GM19328 (cell line): ENCODE measurements around the gene PI4KA.
A peak's percentile ranks its signal among the peaks of the same experiment; 100 is the strongest.
"Not testable (repeated sequence)": the region's sequence is repeated elsewhere in the genome, so short reads cannot be mapped to it uniquely, and the experiment has no call there.

Source experiments
- ATAC-seq: cut with Tn5 transposase; IDR thresholded peaks from one replicate; pipeline ENCODE4 v1.9.1; 2021; ENCODE audit warnings: mild to moderate bottlenecking, moderate library complexity; ENCODE audit not compliant: unreplicated experiment

Gene PI4KA

DNA sequence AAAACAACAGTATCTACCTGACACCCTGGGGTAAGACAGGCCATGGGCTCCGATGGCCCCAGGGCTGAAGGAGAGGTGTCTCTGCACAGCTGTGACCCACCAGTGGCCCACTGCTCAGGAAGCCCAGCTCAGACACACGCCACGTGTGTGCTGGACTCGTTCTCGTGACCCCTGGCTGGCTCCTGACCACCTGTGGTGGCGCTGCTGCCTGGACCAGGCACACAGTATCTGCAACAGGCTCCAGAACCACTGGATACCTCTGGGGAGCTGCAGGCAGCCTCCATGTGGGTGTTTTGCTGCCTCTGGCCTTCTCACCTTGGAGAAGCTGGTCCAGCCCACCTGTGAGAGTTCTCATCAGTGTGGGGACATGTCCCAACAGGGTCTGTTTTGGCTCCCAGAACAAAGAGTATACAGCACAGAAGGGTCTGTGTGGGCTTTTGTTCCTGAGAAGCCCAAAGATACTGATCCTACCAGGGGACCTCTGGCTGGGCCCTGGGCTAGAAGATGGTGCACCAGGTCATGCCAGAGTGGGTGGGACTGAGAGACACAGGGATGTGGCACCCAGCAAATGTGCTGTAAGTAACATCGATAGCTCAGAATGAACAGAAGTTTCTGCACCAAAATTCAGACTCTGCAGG lies 106.4 kb downstream of the PI4KA start:
- no peak for ATAC-seq

DNA sequence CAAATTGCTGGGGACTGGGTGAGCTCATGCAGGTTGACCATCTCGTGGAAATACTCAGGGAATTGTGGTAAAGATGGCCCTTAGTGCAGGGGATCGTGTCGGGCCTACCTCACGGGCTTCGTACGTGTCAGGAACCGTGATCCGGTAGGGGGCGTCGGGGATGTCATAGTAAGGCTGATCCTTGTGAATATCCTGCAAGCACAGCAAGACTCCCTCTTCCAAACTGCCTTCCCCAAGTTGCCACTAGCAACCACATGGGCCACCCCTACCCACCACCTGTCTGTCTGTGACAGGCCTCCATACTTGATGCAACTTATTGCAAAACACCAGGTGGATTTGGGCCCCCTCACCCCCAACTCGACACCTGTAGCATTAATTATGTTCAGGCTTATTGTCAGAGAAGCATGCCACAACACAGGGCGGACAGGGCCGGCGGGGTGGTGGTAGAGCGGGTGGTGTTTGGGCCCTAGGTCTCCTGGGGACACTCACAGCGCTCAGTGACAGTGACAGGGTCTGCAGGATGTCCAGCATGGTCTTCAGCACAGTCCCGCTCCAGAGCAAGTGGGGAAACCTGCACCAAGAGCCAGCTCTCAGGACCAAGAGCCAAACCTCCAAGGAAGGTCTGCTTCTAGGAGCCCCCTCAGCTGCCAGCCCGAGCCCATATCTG lies 107.3 kb downstream of the PI4KA start:
- no peak for ATAC-seq

DNA sequence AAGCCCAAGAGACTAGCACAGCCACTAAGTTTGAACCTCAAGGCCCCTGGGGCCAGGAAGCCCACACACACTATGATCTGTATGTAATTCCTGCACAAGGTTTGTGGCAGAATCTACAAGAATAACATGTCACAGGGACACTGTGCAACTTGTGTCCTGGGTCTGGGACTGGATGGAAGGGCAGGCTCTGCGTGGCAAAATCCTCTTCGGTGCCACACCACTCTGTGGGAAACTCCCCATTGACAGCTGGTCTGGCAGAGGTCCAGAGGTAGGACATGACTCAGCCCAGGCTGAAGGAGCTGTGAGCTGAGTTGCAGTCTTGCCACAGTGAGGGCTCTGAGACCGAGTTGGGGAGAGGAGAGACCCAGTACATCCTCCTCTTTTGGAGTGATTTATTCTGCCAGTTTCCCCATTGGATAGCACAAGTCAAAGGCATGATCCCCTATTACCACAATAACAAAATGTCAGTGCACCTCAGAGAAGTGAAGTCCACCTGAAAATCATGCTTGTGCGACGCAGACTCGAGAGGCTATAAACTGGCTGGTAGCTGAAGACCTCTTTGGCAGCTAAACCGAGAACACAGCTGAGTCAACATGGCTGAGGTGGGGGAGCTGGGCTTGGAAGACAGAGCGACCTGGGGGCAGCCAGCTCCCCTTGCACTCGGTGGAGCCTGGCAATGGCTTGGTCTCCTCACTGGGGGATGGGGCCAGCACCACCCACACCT lies 108.0 kb downstream of the PI4KA start:
- no peak for ATAC-seq

DNA sequence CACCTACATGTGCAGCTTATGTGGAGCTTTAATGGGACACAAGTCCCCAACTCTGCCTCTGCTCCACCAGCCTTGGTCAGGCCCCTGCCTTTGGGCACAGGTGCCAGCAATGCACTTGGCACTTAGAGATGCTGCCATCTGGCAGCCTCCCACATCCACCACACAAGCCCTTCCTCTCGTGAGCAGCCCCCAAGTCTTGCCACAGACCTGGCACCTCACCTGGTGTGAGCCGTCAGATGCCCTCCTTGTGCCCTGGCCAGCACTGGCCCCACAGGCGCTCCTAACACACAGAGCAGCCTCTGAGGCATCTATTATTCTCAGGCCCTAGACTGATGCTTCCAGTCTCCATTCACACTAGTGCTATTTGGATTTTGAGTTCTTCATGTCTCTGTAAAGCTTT lies 109.2 kb downstream of the PI4KA start:
- no peak for ATAC-seq

DNA sequence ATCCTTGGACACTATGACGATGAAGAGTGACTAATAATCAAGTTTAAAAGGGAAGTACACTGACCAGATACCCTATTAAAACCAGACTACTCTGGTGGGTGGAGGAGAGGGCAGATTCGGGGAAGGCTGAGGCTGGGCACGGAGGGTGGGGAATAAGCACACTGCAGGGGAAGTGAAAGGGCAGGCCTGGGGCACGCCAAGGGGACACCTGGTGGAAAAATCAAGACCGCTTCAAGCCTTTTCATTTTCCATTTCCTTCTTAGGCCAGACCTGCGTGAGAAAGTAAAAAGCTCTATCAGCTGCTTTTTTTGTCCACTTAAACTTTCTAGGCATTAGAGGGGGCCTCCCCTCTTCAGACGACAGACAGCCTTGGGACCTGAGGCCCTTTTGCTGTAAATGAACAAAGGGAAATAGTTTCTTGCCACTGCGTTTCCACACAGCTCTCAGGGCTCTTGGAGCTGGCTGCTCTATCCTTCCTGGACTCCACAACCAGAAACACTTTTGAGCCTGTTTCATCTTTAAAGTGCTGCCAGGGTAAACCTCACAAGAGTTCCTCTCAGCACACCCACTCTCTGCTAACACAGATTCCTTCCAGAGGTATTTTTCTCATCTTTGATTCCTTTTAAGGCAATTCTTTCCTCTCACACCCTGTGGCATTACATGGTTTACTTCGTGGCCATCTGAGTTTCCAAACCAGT lies 109.7 kb downstream of the PI4KA start:
- ATAC-seq: peak; percentile 43

DNA sequence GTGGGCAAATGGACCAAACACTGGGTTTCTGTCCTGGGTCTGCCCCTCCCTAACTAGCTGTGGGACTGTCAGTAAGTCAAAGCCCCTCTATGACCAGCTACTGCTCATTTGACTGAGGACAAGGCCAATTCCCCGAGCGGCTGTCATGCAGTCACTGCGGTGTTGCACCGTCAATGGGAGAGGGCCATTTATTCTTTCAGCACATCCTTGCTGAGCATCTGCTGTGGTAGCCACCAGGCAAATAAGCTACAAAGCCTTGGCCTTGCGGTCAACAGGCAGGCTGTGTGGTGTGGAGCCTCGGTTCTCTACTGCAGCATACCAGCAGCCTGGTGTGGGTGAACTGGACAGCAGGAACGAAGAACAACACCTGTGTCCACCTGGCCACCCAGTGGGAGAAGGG lies 110.5 kb downstream of the PI4KA start:
- ATAC-seq: no peak

DNA sequence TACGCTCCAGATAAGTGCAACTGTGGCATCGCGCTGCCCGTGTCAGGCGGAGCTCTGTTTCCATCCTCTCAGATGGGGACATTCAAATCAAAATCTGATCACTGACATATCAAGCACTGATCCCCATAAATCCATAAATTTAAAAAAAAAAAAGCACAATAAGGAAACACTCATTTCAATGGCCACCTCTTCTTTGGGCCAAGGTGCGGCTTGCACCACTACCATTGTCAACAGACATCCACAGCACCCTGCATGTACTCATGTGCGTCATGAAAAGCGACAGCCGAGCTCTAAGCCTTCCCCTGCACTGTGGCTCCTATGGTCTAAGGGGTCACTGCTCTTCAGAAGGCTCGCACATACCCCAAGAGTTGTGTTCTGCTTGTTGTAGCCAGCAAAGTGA lies 111.4 kb downstream of the PI4KA start:
- ATAC-seq: no peak

DNA sequence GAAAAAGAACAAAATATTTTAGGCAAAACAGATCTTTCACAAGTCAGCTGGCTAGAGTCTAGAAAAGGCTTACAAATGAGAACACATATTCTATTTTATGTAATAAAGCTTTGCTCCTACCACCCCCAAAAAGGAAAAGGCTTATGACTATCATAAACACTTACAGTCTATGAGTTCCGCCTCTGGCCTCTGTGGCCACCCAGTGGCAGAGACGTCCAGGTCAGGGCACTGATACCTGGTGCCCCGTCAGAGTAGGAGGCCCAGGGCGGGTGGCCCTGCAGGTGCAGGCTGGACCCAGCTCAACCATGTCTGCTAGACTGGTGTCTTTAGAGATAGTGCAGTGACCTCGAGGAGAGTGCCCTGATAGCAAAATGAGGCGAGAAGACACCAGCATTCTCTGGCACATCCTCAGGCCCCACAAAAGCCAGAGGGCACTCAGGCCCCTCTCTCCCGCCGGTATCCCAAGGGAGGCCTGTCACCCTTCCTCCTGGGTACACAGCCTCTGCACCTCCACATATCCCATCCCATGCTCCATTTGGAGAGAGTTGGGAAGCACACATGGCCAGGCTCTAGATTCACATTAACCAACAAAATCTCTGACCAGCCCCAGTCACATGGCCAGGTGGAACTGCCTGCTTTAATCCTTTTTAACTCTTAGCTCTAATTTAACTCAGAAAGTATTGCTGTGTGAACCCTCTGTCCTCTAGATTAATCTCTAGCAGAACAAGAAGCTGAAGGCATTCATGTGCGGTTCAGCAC lies 112.0 kb downstream of the PI4KA start:
- no peak for ATAC-seq

DNA sequence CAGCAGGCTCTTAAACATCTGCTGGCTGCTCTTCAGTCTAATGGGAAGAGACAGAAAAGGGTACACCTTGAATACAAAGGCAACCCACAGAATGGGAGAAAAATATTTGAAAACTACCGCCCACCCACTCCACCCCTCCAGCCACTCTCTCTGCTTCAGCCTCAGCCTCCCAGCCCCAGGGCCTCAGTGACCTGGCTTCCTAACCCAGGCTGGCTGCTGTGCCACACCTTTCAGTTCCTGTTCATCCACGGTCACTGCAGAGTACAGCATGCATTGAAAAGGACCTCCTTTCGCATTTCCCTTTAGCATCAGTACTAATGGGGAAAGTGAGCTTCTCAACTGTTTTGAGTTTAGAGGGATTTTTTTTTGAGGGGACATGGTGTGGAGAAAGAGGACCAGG lies 113.5 kb downstream of the PI4KA start:
- ATAC-seq: no peak

DNA sequence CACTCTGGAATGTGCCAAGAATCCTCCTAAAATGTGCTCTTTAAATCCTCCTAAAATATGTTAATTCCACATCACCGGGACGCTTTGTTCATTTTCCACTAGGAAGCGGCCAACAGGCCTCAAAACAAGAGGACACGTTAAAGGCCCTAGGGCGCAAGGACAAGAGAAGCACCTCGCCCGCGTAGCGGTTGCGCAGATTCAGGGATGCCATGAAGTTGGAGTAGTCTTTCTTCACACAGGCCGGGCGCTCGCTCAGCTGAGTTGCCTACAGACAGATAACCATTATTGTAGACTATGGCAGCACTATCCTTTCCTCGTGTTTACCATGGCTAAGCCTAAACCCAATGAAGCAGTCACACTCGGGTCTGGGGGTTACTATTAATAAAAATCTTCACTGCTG lies 114.2 kb downstream of the PI4KA start:
- ATAC-seq: no peak

DNA sequence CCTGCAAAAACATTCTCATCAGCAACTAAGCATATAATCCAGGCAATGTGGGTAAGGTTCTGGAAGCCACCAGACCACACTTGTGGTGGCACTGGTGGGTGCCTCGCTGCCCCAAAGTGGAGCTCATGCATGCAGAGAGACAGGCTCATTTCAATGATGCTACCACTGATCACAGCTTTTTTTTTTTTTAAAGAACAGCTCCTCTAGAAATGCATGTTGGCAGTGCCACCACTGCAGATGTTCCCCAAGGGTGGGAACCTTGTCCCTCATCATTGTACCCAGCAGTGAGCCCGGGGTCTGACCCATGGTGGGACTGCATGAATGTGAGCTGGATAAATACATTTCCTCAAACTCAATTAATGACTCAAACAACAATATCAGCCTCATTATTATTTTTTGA lies 115.8 kb downstream of the PI4KA start:
- no peak for ATAC-seq

DNA sequence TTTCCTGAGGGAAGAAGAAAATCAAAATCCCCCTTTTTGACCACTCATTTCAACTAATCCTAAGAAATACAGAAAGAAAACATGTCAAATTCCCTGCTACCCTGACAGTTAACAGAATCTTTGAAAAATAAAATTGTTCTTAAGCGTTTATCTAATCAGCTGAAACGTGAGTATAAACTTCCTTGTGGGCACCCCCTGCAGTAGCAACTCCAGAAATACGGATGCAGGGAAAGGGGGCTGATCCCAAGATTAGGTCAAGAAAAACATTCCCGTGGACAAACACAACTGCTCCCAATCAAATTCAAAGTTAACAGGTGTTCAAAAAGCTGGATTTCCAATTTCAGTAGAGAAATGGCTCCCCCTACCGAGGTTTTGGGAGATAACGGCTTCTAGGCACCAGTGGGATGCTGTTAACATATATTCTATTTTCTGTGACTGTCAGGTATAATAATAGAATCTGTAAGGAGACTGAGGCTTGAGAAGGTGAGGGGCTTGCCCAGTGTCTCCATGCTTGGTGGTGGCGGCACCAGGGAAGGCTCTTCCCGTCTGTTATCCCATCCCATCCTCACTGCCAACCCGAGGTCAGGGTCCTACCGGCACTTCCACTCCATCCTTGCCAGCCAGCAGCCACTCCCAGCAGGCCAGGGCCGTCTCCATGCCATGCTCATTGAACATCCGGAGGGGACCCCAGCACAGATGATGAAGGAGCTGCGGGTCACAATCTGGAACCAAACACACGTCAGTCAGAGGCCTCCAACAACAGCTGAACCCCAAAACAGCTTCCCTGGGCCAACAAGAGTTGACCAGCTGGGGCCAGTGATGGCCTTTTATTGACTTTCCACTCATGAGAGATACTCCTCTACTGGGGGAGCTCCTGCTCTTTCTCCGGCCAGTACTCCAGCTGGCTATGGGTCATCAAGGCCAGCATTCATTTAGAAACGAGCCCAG lies 116.7 kb downstream of the PI4KA start:
- ATAC-seq: no peak

DNA sequence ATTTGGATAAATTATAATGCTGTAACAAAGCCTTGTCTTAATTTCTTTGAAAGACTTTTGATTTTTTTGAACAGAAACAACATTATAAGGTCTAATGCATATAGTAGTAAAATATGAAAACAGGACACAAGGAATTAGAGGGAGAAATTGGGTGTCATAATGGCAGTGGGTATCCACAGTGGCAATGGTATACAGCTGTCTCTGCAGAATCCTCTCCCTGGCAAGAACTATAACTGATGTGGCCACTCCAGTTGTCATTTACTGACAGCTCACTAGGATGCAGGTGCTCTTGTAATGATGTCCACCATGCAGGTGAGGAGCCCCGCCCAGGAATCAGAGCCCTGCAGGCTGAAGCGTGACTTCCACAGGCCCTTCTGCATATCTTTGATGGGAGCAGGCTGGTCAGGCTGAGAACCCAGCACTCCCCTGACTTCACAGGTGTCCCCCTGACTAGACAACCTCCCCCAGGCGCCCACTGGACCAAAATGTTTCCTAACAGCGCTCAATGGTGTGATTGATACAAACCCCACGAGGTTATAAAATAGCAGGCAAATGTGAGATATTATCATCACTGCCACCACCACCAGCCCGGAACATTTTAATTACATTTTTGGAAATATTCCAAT lies 117.5 kb downstream of the PI4KA start:
- ATAC-seq: no peak

DNA sequence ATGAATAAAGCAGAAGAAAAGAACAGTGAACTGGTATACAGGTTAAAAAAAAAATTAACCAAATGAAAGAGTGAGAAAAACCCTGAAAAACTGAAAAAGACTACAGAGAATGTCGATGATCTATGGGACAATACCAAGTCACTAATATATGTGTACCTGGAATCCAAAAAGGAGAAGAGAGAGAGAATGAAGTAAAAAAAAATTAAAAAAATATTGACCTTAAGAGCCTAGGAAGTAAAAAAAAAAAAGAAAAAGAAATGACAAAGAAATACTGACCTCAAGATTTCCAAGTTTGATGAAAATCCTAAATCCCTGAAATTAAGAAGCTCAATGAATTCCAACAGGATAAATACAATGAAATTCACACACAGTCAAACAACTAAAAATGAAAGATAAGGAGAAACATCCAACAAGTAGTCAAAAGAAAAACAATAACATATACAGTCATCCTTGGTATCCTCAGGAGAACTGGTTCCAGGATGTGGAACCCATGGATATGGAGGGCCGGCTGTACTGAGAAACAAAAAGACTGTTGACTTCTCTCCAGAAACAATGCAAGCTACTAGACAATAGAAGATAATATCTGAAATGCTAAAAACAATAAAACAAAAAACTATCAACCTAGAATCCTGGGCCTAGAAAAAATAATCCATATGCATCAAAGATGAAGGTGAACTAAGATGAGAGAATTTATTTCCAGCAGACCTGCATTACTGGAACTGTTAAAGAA lies 118.2 kb downstream of the PI4KA start:
- ATAC-seq: no peak

DNA sequence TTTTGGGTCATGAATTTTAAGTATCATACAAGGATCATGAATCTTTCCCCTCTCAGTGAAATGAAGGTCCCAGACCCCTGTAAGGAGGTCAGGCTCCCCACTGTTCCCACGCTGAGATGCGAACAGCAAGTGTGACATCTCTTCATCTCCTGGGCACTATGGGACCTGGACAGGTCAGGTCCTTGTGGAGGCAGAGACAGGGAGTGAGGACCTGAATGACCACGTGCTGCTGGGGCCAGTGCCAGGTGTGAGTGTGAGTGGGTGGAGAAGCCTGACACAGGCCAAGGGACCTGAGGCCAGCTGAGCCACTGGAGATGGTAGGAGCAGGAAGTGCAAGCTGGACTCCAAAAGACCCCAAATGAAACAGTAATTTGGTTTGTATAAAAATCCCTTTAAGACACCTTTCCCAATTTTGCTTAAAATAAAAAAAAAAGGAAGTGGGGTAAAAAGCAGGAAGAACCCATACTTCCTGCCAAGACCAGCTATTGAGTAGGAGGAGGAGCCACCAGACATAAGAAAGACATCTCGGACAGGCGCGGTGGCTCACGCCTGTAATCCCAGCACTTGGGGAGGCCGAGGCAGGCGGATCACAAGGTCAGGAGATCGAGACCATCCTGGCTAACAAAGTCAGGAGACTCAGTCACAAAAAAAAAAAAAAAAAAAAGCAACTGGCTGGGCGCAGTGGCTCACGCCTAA lies 120.1 kb downstream of the PI4KA start:
- ATAC-seq: no peak

DNA sequence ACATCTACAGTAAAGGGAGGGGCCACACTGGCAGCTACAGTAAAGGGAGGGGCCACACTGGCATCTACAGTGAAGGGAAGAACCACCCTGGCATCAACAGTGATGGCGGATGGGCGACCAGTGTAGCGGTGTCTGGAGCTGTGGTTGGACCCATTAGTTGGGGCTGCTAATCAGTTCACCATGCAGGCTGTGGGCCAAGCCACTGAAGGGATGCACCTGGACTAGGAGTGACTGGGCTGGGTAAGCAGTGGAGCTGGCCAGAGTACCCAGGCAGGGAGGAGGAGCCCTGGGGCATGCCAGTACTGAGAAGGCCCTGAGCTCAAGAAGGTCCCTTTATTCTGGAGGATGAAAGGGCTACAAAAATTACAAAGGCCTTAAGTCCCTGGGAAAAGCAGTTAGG lies 121.7 kb downstream of the PI4KA start:
- ATAC-seq: not testable (repeated sequence)

DNA sequence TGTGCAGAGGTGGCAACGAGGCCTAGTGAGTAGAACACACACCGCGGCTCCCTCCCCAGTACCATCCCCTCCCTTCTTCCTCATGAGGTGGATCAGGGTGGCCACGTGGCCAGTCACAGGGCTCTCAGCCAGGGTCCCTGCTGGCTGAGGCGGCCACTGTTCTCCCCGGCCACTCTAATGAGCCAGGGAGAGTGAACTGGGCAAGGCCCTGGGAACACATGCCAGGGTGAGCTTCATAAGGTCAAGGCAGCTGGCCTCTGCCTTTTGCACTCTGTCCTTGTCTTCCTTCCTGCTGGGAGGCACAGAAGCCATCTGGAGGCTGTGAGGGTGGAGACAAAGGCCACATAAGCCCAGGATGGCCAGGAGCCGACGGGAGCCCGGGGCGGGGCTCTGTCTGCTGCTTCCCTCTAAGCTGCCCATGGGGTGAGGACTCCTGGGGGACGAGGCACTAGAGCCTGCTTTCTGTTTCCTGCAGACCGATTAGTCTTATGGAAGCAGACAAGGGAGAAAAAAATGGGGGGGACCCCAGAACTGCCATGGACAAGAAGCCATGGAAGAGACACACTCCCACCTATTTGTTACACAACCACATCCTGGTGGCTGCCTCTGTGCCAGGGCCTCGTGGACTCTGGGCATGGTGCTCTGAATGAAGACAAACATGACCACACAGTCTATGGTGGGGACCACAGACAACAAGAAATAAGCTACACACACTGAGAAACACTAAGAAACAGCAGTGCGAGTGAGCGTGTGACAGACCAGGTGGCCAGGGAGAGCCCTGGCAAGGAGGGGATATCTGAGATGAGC lies 123.1 kb downstream of the PI4KA start:
- not testable (repeated sequence) for ATAC-seq
